Astrocyte (in vitro differentiated cells and primary cell): ENCODE measurements around the gene APMAP. TPM values are rescaled to one million over a fixed set of nuclear protein-coding genes. Genes with fewer than 3 reads are reported as not detected.

Experiments
- DNase-seq: peaks from one replicate; pipeline ENCODE4 v3.0.0-alpha.2; 2010; ENCODE audit warnings: low read depth
- FAIRE-seq: peaks from 2 replicates; lab custom pipeline; 2011; peaks lifted over from hg19 to GRCh38; lab: Jason Lieb, UNC
- H2AFZ ChIP-seq: 2 replicates; pipeline ENCODE4 v1.6.0; 2012; ENCODE audit warnings: low read depth, low read length, inconsistent platforms
- H3K27ac ChIP-seq: 2 replicates; pipeline ENCODE4 v1.5.1; 2011; ENCODE audit warnings: low read depth, low read length, inconsistent platforms
- H3K27me3 ChIP-seq: 2 replicates; pipeline ENCODE4 v1.6.0; 2011; ENCODE audit warnings: low read length, inconsistent platforms; ENCODE audit not compliant: insufficient read depth
- H3K36me3 ChIP-seq: 2 replicates; pipeline ENCODE4 v1.5.1; 2011; ENCODE audit warnings: low read length, inconsistent platforms; ENCODE audit not compliant: insufficient read depth
- H3K4me1 ChIP-seq: 2 replicates; pipeline ENCODE4 v1.5.1; 2011; ENCODE audit warnings: low read length, inconsistent platforms; ENCODE audit not compliant: insufficient read depth
- H3K4me2 ChIP-seq: 2 replicates; pipeline ENCODE4 v1.6.0; 2012; ENCODE audit warnings: low read length, inconsistent platforms
- H3K4me3 ChIP-seq: 2 replicates; pipeline ENCODE4 v1.5.1; 2011; ENCODE audit warnings: low read depth, mild to moderate bottlenecking, low read length, inconsistent platforms; ENCODE audit not compliant: insufficient read depth
- H3K79me2 ChIP-seq: 2 replicates; pipeline ENCODE4 v1.6.0; 2012; ENCODE audit warnings: mild to moderate bottlenecking, low read length, inconsistent platforms; ENCODE audit not compliant: insufficient read depth
- H3K9ac ChIP-seq: 2 replicates; pipeline ENCODE4 v1.6.0; 2012; ENCODE audit warnings: mild to moderate bottlenecking, low read length, inconsistent platforms
- H3K9me3 ChIP-seq: 2 replicates; pipeline ENCODE4 v1.5.1; 2012; ENCODE audit warnings: low read depth, mild to moderate bottlenecking, low read length, inconsistent platforms; ENCODE audit not compliant: insufficient read depth
- H4K20me1 ChIP-seq: 2 replicates; pipeline ENCODE4 v1.6.0; 2012; ENCODE audit warnings: low read length, inconsistent platforms; ENCODE audit not compliant: insufficient read depth
- H3K27ac Mint-ChIP-seq: one replicate; pipeline ENCODE4 v1.8.0; 2021; ENCODE audit warnings: mild to moderate bottlenecking, mixed read lengths; ENCODE audit not compliant: unreplicated experiment
- H3K27me3 Mint-ChIP-seq: one replicate; pipeline ENCODE4 v1.8.0; 2021; ENCODE audit warnings: low read depth, mixed read lengths; ENCODE audit not compliant: unreplicated experiment
- H3K36me3 Mint-ChIP-seq: one replicate; pipeline ENCODE4 v1.8.0; 2021; ENCODE audit warnings: low read depth, mixed read lengths; ENCODE audit not compliant: unreplicated experiment
- H3K4me1 Mint-ChIP-seq: one replicate; pipeline ENCODE4 v1.8.0; 2021; ENCODE audit warnings: low read depth, mixed read lengths; ENCODE audit not compliant: unreplicated experiment
- H3K4me3 Mint-ChIP-seq: one replicate; pipeline ENCODE4 v1.8.0; 2021; ENCODE audit warnings: mild to moderate bottlenecking, moderate library complexity, mixed read lengths; ENCODE audit not compliant: unreplicated experiment
- H3K9me3 Mint-ChIP-seq: one replicate; pipeline ENCODE4 v1.8.0; 2021; ENCODE audit warnings: mild to moderate bottlenecking, mixed read lengths; ENCODE audit not compliant: unreplicated experiment
- CTCF ChIP-seq: IDR thresholded peaks from 2 replicates; pipeline ENCODE4 v1.5.1; 2011; ENCODE audit warnings: low read depth, mild to moderate bottlenecking, inconsistent platforms, low read length, moderate library complexity; ENCODE audit not compliant: insufficient read depth
- EZH2 ChIP-seq: IDR thresholded peaks from 2 replicates; pipeline ENCODE4 v1.6.1; 2012; ENCODE audit warnings: mild to moderate bottlenecking, low read length, inconsistent platforms; ENCODE audit not compliant: insufficient read depth
- total RNA-seq: library from RNA; stranded (reverse); gene quantifications from 2 replicates; pipeline ENCODE4 v1.2.1, GENCODE V29; 2021

The APMAP gene
- total RNA-seq, 1 donor from 2014 or later, result 110 TPM

GRCh38 chr20:24951536-24952083 is 40.9 kb downstream of the APMAP start:
- H3K79me2 ChIP-seq, result no peaks in the 10 kb centered on the region
- Mint-ChIP-seq H3K27me3 (peaks cover 12% of the 10 kb centered on the region), H3K4me3 (no peak overlapping the region), H3K9me3 (peaks cover 16% of the 10 kb centered on the region), H3K4me1 (peaks cover 7% of the 10 kb centered on the region), H3K27ac (no peak overlapping the region), H3K36me3 (peaks cover 2% of the 10 kb centered on the region)
- FAIRE-seq (no peak), DNase-seq (no peak)
- H3K9ac ChIP-seq, result no peak overlapping the region
- no peak overlapping the region for H3K4me3 ChIP-seq
- TF ChIP-seq EZH2 (no peak), CTCF (no peak)
- no peak overlapping the region for H2AFZ ChIP-seq
- no peaks in the 10 kb centered on the region for H3K36me3 ChIP-seq
- H3K4me2 ChIP-seq, result no peak overlapping the region
- H3K4me1 ChIP-seq, result no peaks in the 10 kb centered on the region
- no peaks in the 10 kb centered on the region for H4K20me1 ChIP-seq
- no peak overlapping the region for H3K27ac ChIP-seq
- no peaks in the 10 kb centered on the region for H3K9me3 ChIP-seq
- H3K27me3 ChIP-seq, result no peaks in the 10 kb centered on the region

- Mint-ChIP-seq H3K27me3 (peaks cover 15% of the 10 kb centered on the region), H3K36me3 (peaks cover 2% of the 10 kb centered on the region), H3K9me3 (peaks cover 17% of the 10 kb centered on the region), H3K4me3 (no peak overlapping the region), H3K27ac (no peak overlapping the region), H3K4me1 (peaks cover 7% of the 10 kb centered on the region)
- Histone ChIP-seq H2AFZ (no peak overlapping the region), H4K20me1 (no peaks in the 10 kb centered on the region), H3K9ac (no peak overlapping the region), H3K4me1 (no peaks in the 10 kb centered on the region), H3K79me2 (no peaks in the 10 kb centered on the region), H3K4me2 (no peak overlapping the region), H3K36me3 (no peaks in the 10 kb centered on the region), H3K9me3 (no peaks in the 10 kb centered on the region), H3K27ac (no peak overlapping the region), H3K4me3 (no peak overlapping the region), H3K27me3 (no peaks in the 10 kb centered on the region)
- FAIRE-seq, result no peak
- no peak for DNase-seq
- TF ChIP-seq EZH2 (no peak), CTCF (no peak)
Measured at GRCh38 chr20:24950836-24951525, 41.6 kb downstream of the APMAP start.
